GM12891 (cell line): Measurements from ENCODE around the gene HIP1.

ENCODE experiments used
- POLR2A ChIP-seq: IDR thresholded peaks from 2 replicates; pipeline ENCODE4 v1.6.1; 2011; ENCODE audit warnings: low read depth, low read length, control low read depth
- POU2F2 ChIP-seq: IDR thresholded peaks from 2 replicates; pipeline ENCODE4 v1.6.1; 2011; ENCODE audit warnings: low read depth, mild to moderate bottlenecking, control low read depth, low read length, moderate library complexity

DNA sequence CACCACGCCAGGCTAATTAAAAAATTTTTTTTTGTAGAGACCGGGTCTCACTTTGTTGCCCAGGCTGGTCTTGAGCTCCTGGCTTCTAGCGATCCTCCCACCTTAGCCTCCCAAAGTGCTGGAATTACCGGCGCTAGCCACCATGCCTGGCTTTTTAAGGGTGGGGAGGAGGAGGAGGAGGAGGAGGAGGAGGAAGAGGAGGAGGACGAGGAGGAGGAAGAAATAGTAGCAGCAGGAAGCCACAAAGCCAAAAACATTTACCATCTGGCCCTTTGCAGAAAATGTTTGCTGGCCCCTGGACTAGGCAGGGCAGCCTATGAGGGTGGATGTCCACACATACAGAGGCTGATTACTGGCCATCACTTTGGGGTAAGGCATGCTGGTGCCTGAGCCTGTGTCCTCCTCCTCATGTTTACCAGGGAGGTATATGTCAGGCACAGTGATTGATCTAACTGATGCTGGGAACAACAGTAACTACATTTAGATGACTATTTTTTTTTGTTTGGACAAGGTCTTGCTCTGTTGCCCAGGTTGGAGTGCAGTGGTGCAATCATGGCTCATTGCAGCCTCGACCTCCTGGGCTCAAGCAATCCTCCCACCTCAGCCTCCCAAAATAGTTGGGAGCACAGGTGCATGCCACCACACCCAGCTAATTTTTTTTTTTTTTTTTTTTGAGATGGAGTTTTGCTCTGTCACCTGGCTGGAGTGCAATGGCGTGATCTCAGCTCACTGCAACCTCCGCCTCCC is 122.1 kb downstream of the HIP1 start:
- TF ChIP-seq POLR2A (no peak), POU2F2 (no peak)
